DND-41 (cell line): ENCODE results near the gene SEC22C.

ENCODE experiments used
- EZH2 ChIP-seq: IDR thresholded peaks from 3 replicates; pipeline ENCODE4 v1.6.1; 2012; ENCODE audit warnings: borderline replicate concordance, low read depth, mild to moderate bottlenecking, moderate library complexity, low read length, inconsistent platforms; ENCODE audit not compliant: severe bottlenecking
- TF ChIP-seq, protein P1 (sequence below): IDR thresholded peaks from 2 replicates; pipeline ENCODE4 v1.5.1; 2012; ENCODE audit warnings: borderline replicate concordance, low read length, moderate library complexity, mild to moderate bottlenecking; ENCODE audit not compliant: poor library complexity, severe bottlenecking; ENCODE audit errors: extremely low read depth

DNA sequence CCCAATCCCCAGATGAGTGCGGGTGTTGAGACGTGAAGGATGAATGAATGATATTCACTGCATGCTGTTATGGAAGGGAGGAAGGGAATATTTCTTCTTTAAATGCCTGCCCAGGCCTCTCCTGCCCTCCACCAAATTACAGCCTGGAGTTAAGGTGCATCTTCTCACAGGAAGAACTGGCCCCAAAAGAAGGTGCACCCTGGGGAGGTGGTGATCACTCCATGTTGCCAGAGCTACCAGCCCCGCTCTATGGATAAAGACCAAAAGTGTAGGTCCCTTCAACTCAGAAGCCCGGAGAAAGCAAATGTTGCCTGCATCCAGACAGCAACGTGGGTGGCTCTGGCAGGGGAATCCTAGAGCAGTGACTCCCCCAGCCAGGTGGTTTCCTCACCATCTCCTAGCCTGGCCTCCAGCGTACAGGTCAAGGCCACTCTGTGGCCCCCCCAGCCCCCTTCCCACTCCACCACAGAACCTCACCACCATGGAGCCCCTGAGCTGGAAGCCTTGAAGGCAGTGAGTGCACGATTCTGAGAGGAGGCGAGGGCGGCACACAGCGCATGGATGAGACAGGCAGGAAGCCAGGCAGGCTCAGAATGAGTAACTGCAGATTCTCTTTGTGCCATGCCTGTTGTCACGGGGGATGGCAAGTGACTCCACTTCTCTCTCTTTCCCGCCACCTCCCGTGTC, 82.8 kb downstream of the SEC22C start:
- TF ChIP-seq, protein P1, sequence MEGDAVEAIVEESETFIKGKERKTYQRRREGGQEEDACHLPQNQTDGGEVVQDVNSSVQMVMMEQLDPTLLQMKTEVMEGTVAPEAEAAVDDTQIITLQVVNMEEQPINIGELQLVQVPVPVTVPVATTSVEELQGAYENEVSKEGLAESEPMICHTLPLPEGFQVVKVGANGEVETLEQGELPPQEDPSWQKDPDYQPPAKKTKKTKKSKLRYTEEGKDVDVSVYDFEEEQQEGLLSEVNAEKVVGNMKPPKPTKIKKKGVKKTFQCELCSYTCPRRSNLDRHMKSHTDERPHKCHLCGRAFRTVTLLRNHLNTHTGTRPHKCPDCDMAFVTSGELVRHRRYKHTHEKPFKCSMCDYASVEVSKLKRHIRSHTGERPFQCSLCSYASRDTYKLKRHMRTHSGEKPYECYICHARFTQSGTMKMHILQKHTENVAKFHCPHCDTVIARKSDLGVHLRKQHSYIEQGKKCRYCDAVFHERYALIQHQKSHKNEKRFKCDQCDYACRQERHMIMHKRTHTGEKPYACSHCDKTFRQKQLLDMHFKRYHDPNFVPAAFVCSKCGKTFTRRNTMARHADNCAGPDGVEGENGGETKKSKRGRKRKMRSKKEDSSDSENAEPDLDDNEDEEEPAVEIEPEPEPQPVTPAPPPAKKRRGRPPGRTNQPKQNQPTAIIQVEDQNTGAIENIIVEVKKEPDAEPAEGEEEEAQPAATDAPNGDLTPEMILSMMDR: no peak
- no peak for TF ChIP-seq EZH2
